T-cell (primary cell): ENCODE results near the gene COL6A5. TPM values are rescaled to one million over a fixed set of nuclear protein-coding genes. Genes with fewer than 3 reads are reported as not detected.

Source experiments
- ATAC-seq, 4 experiments: fragments of 200-7000 bp in 3 of 4; fragments of 150-1000 bp in 1 of 4; cut with Tn5 transposase; replicated peaks in 1 of 4; 1 replicate in 3 of 4; 2 replicates in 1 of 4; pipeline ENCODE4 v1.10.0; 2021; ENCODE audit warnings: moderate library complexity in 3 of 4, mild to moderate bottlenecking in 2 of 4, moderate number of reproducible peaks in 1 of 4
- CTCF ChIA-PET, 2 donors: fragments of 300-600 bp; sonication (Branson Sonifier 250); formaldehyde crosslinking; loops; one replicate each; lab custom pipeline; 2022; ENCODE audit warnings: antibody characterized with exemption in 2 of 2; lab: Charles Lee
- POLR2A ChIA-PET, 2 donors: fragments of 300-600 bp; sonication (Branson Sonifier 250); formaldehyde crosslinking; loops; one replicate each; lab custom pipeline; 2022; ENCODE audit warnings: antibody characterized with exemption in 2 of 2; lab: Charles Lee
- DNase-seq, 35 experiments: peaks; one replicate each; pipeline versions ENCODE4 v3.0.0 to v3.0.0-alpha.2; 2013 to 2023
- H3K27ac ChIP-seq: one replicate; pipeline ENCODE4 v1.5.1; 2013; ENCODE audit warnings: low read length
- H3K27me3 ChIP-seq, 2 experiments: replicated peaks in 1 of 2; 1 replicate in 1 of 2; 2 replicates in 1 of 2; pipeline versions ENCODE4 v1.6.1 to v1.7.0; 2013; ENCODE audit warnings: low read length in 1 of 2, mixed read lengths in 1 of 2; ENCODE audit not compliant: control insufficient read depth in 2 of 2, insufficient read depth in 2 of 2; ENCODE audit errors: extremely low read depth in 1 of 2
- H3K36me3 ChIP-seq, 2 donors: 1 replicate in 1 of 2; 2 replicates in 1 of 2; pipeline versions ENCODE4 v1.6.1 to v1.7.0; 2013; ENCODE audit warnings: low read length in 1 of 2; ENCODE audit not compliant: control insufficient read depth in 2 of 2, insufficient read depth in 1 of 2; ENCODE audit errors: extremely low read depth in 1 of 2
- H3K4me1 ChIP-seq, 2 experiments: 1 replicate in 1 of 2; 2 replicates in 1 of 2; pipeline versions ENCODE4 v1.6.1 to v1.7.0; 2013; ENCODE audit warnings: low read length in 2 of 2, mixed read lengths in 1 of 2; ENCODE audit not compliant: insufficient read depth in 2 of 2, control insufficient read depth in 1 of 2; ENCODE audit errors: extremely low read depth in 1 of 2
- H3K4me3 ChIP-seq, 2 donors: 1 replicate in 1 of 2; 2 replicates in 1 of 2; pipeline versions ENCODE4 v1.5.1 to v1.7.0; 2013; ENCODE audit warnings: mild to moderate bottlenecking in 2 of 2, low read length in 1 of 2, moderate library complexity in 1 of 2; ENCODE audit not compliant: control insufficient read depth in 1 of 2; ENCODE audit errors: extremely low read depth in 1 of 2
- H3K9me3 ChIP-seq: 2 replicates; pipeline ENCODE4 v1.7.0; 2013
- H3K27ac Mint-ChIP-seq, 2 donors: one replicate each; pipeline ENCODE4 v1.8.0; 2020 to 2021; ENCODE audit warnings: mild to moderate bottlenecking in 2 of 2, mixed read lengths in 2 of 2
- H3K27me3 Mint-ChIP-seq, 2 donors: one replicate each; pipeline ENCODE4 v1.8.0; 2021 to 2022; ENCODE audit warnings: mixed read lengths in 2 of 2
- H3K36me3 Mint-ChIP-seq: one replicate; pipeline ENCODE4 v1.8.0; 2021; ENCODE audit warnings: mixed read lengths
- H3K4me1 Mint-ChIP-seq, 3 donors: one replicate each; pipeline ENCODE4 v1.8.0; 2020 to 2022; ENCODE audit warnings: mixed read lengths in 3 of 3, mild to moderate bottlenecking in 1 of 3
- H3K4me3 Mint-ChIP-seq, 3 donors: one replicate each; pipeline ENCODE4 v1.8.0; 2020 to 2022; ENCODE audit warnings: mild to moderate bottlenecking in 3 of 3, mixed read lengths in 3 of 3, moderate library complexity in 3 of 3
- H3K9me3 Mint-ChIP-seq, 3 donors: one replicate each; pipeline ENCODE4 v1.8.0; 2020 to 2022; ENCODE audit warnings: mixed read lengths in 3 of 3
- WGBS: methylation state at CpG from one replicate; pipeline ENCODE4 v1.1.5; 2013; ENCODE audit warnings: missing lambda C conversion rate; ENCODE audit not compliant: insufficient coverage; 5-methylcytosine and 5-hydroxymethylcytosine counted together
- total RNA-seq, 35 experiments: library from RNA in 6 of 35; stranded (reverse) in 6 of 35; fragments of 120-200 nt in 1 of 35; gene quantifications; one replicate each; pipeline versions ENCODE4 v1.2.1 to v1.2.4 and lab custom pipeline; 2013 to 2026

The COL6A5 gene
- total RNA-seq, 5 donors from 2014 or later (not counting 1 experiment from before 2014, with no cell fraction given): not detected

DNA sequence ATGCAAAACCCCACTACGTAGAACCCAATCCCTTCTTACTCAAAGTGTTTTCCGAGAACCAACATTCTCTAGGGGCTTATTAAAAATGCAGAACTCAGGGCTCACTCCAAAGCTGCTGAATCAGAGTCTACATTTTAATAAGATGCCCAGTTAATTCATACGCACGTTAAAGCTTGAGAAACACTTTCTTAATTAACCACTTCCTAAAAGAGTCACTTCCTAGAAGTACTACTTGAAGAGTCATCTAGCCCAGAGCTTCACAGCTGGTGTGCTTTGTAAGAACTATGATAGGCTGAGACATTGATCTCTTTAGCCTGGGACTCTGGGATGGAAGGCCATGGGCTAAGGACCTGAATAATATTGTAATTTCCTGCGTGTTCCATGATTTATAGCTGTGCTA is 9.0 kb downstream of the COL6A5 start:
- POLR2A ChIA-PET: no interaction called here
- Histone ChIP-seq H3K27me3 (no peaks in the 10 kb centered on the region), H3K27ac (no peak overlapping the region), H3K9me3 (no peaks in the 10 kb centered on the region), H3K4me3 (no peak overlapping the region), H3K36me3 (no peaks in the 10 kb centered on the region), H3K4me1 (no peaks in the 10 kb centered on the region)
- H3K4me1 Mint-ChIP-seq: no peaks in the 10 kb centered on the region
- H3K27me3 Mint-ChIP-seq: peaks cover 12 to 17% of the 10 kb centered on the region in 2 donors
- DNase-seq (no peak), ATAC-seq (no peak)
- no peak overlapping the region for H3K4me3 Mint-ChIP-seq
- CTCF ChIA-PET: no interaction called here
- H3K27ac Mint-ChIP-seq: no peak overlapping the region
- 75% methylated on average over 2 of the region's 5 CpGs for WGBS
- peaks cover 0 to 10% (median 7%) of the 10 kb centered on the region in 3 donors for H3K9me3 Mint-ChIP-seq
- H3K36me3 Mint-ChIP-seq: no peaks in the 10 kb centered on the region

DNA sequence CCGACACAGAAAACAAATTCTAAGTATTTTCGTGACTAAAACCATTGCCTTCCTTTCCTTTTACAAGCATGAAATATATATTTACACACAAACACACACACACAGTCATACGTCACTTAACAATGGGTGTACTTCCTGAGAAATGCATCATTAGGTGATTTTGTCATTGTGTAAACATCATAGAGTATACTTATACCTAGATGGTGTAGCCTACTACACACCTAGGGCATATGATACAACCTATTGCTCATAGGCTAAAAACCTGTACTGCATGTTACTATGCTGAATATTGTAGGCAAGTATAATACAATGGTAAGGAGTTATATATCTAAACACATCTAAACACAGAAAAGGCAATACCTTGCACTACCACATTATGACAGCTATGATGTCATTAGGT is 28.6 kb downstream of the COL6A5 start:
- peaks cover 4 to 15% of the 10 kb centered on the region in 2 donors for H3K27me3 Mint-ChIP-seq
- H3K4me3 Mint-ChIP-seq: no peak overlapping the region
- Histone ChIP-seq H3K36me3 (no peaks in the 10 kb centered on the region), H3K4me1 (no peaks in the 10 kb centered on the region), H3K27ac (no peak overlapping the region), H3K27me3 (peaks cover 0 to 5% of the 10 kb centered on the region in 2 experiments), H3K9me3 (no peaks in the 10 kb centered on the region), H3K4me3 (no peak overlapping the region)
- H3K36me3 Mint-ChIP-seq: no peaks in the 10 kb centered on the region
- H3K4me1 Mint-ChIP-seq: no peaks in the 10 kb centered on the region
- no peak overlapping the region for H3K27ac Mint-ChIP-seq
- peaks cover 0 to 4% (median 0%) of the 10 kb centered on the region in 3 donors for H3K9me3 Mint-ChIP-seq
- no CpG with 5 or more reads among the region's 3 CpGs for WGBS
- ATAC-seq (no peak), DNase-seq (no peak)
- ChIA-PET POLR2A (no interaction called here), CTCF (no interaction called here)

GRCh38 chr3:130374908-130375307 is 29.4 kb downstream of the COL6A5 start:
- POLR2A ChIA-PET: no interaction called here
- Mint-ChIP-seq H3K27me3 (peaks cover under 1 to 14% of the 10 kb centered on the region in 2 donors), H3K36me3 (no peaks in the 10 kb centered on the region), H3K4me1 (no peaks in the 10 kb centered on the region), H3K9me3 (peaks cover 0 to 4% (median 0%) of the 10 kb centered on the region in 3 donors), H3K27ac (no peak overlapping the region), H3K4me3 (no peak overlapping the region)
- Histone ChIP-seq H3K4me3 (no peak overlapping the region), H3K9me3 (no peaks in the 10 kb centered on the region), H3K27me3 (peaks cover 0 to 5% of the 10 kb centered on the region in 2 experiments), H3K27ac (no peak overlapping the region), H3K36me3 (no peaks in the 10 kb centered on the region), H3K4me1 (no peaks in the 10 kb centered on the region)
- ATAC-seq (no peak), DNase-seq (no peak)
- CTCF ChIA-PET: no interaction called here
- WGBS: 50% methylated on average over 1 of the region's 1 CpG

- CTCF ChIA-PET: no interaction called here
- no peaks in the 10 kb centered on the region for H3K36me3 Mint-ChIP-seq
- POLR2A ChIA-PET: no interaction called here
Observed at GRCh38 chr3:130377960-130378676, 32.6 kb downstream of the COL6A5 start.

GRCh38 chr3:130378677-130379191 is 33.3 kb downstream of the COL6A5 start:
- Histone ChIP-seq H3K27ac (no peak overlapping the region), H3K4me3 (no peak overlapping the region), H3K27me3 (peaks cover 0 to 5% of the 10 kb centered on the region in 2 experiments), H3K4me1 (no peaks in the 10 kb centered on the region), H3K36me3 (no peaks in the 10 kb centered on the region), H3K9me3 (no peaks in the 10 kb centered on the region)
- no peak for DNase-seq
- Mint-ChIP-seq H3K36me3 (no peaks in the 10 kb centered on the region), H3K9me3 (peaks cover 0 to 4% (median 0%) of the 10 kb centered on the region in 3 donors), H3K27me3 (peaks cover 0 to 16% of the 10 kb centered on the region in 2 donors), H3K27ac (no peak overlapping the region), H3K4me3 (no peak overlapping the region), H3K4me1 (no peaks in the 10 kb centered on the region)
- CTCF ChIA-PET: no interaction called here
- WGBS: 83% methylated on average over 7 of the region's 7 CpGs
- POLR2A ChIA-PET: no interaction called here
- no peak for ATAC-seq

More at GRCh38 chr3:130377960-130378676, 32.6 kb downstream of the COL6A5 start:
- Histone ChIP-seq H3K9me3 (no peaks in the 10 kb centered on the region), H3K27ac (no peak overlapping the region), H3K27me3 (peaks cover 0 to 5% of the 10 kb centered on the region in 2 experiments), H3K4me1 (no peaks in the 10 kb centered on the region), H3K36me3 (no peaks in the 10 kb centered on the region), H3K4me3 (no peak overlapping the region)
- H3K27me3 Mint-ChIP-seq: peaks cover 0 to 16% of the 10 kb centered on the region in 2 donors
- H3K4me1 Mint-ChIP-seq: no peaks in the 10 kb centered on the region
- no peak overlapping the region for H3K4me3 Mint-ChIP-seq
- ATAC-seq: no peak
- 100% methylated on average over 1 of the region's 1 CpG for WGBS
- H3K9me3 Mint-ChIP-seq: peaks cover 0 to 4% (median 0%) of the 10 kb centered on the region in 3 donors
- no peak overlapping the region for H3K27ac Mint-ChIP-seq
- DNase-seq: no peak

GRCh38 chr3:130379274-130379673 is 33.8 kb downstream of the COL6A5 start:
- Histone ChIP-seq H3K36me3 (no peaks in the 10 kb centered on the region), H3K9me3 (no peaks in the 10 kb centered on the region), H3K27ac (no peak overlapping the region), H3K4me3 (no peak overlapping the region), H3K4me1 (no peaks in the 10 kb centered on the region), H3K27me3 (peaks cover 0 to 5% of the 10 kb centered on the region in 2 experiments)
- H3K36me3 Mint-ChIP-seq: no peaks in the 10 kb centered on the region
- DNase-seq (no peak), ATAC-seq (no peak)
- H3K27ac Mint-ChIP-seq: no peak overlapping the region
- no peak overlapping the region for H3K4me3 Mint-ChIP-seq
- H3K27me3 Mint-ChIP-seq: peaks cover 0 to 16% of the 10 kb centered on the region in 2 donors
- ChIA-PET POLR2A (no interaction called here), CTCF (no interaction called here)
- H3K9me3 Mint-ChIP-seq: peaks cover 0 to 4% (median 0%) of the 10 kb centered on the region in 3 donors
- WGBS: no CpG with 5 or more reads among the region's 6 CpGs
- H3K4me1 Mint-ChIP-seq: no peaks in the 10 kb centered on the region
